Measurements from ENCODE around the gene MRAS.

MRAS gene

GRCh38 chr3:138325990-138326389, 22.4 kb upstream of the MRAS start:
- H3K36me3 ChIP-seq (ENCODE audit: low read length), result no peaks in the 10 kb centered on the region
- no peaks in the 10 kb centered on the region for H3K9me3 ChIP-seq (ENCODE audit: insufficient read depth, low read length)
- H3K4me3 ChIP-seq (ENCODE audit: insufficient read depth, low read length, poor library complexity, severe bottlenecking), result no peak overlapping the region
- no peak overlapping the region for H3K4me2 ChIP-seq (ENCODE audit: low read depth, low read length, poor library complexity, severe bottlenecking)
- H4K20me1 ChIP-seq (ENCODE audit: low read depth, low read length), result no peaks in the 10 kb centered on the region
- H3K27me3 ChIP-seq (ENCODE audit: low read length), result no peaks in the 10 kb centered on the region
- TF ChIP-seq CTCF (IDR thresholded peaks at IDR 0.05; ENCODE audit: insufficient read depth, low read length, poor library complexity, severe bottlenecking) (no peak), EZH2phosphoT487 (conservative IDR thresholded peaks at IDR 0.05; ENCODE audit: low read length) (no peak)
- no peak overlapping the region for H2AFZ ChIP-seq (ENCODE audit: low read depth, low read length, severe bottlenecking)
- H3K9me2 ChIP-seq (replicated peaks; ENCODE audit: insufficient read depth, low read length), result no peaks in the 10 kb centered on the region
- no peaks in the 10 kb centered on the region for H3K79me2 ChIP-seq (ENCODE audit: insufficient read depth, low read length)
- H3K27ac ChIP-seq (ENCODE audit: low read depth, low read length), result no peak overlapping the region
- peaks cover 13% of the 10 kb centered on the region; the same call in 1 of the 2 replicates for H3F3A ChIP-seq (ENCODE audit: insufficient read depth)
- no peak overlapping the region for H3K9ac ChIP-seq (ENCODE audit: low read length)

- no peaks in the 10 kb centered on the region for H3K9me3 ChIP-seq (ENCODE audit: insufficient read depth, low read length)
- H3K9ac ChIP-seq (ENCODE audit: low read length), result no peak overlapping the region
- H3K4me3 ChIP-seq (ENCODE audit: insufficient read depth, low read length, poor library complexity, severe bottlenecking), result no peak overlapping the region
- no peaks in the 10 kb centered on the region for H3K9me2 ChIP-seq (replicated peaks; ENCODE audit: insufficient read depth, low read length)
- no peak for TF ChIP-seq EZH2phosphoT487 (conservative IDR thresholded peaks at IDR 0.05; ENCODE audit: low read length)
- no peak for TF ChIP-seq CTCF (IDR thresholded peaks at IDR 0.05; ENCODE audit: insufficient read depth, low read length, poor library complexity, severe bottlenecking)
- H3K4me2 ChIP-seq (ENCODE audit: low read depth, low read length, poor library complexity, severe bottlenecking), result no peak overlapping the region
- no peaks in the 10 kb centered on the region for H3K36me3 ChIP-seq (ENCODE audit: low read length)
- H3F3A ChIP-seq (ENCODE audit: insufficient read depth), result peaks cover 13% of the 10 kb centered on the region; the same call in 1 of the 2 replicates
- H4K20me1 ChIP-seq (ENCODE audit: low read depth, low read length), result no peaks in the 10 kb centered on the region
- H3K79me2 ChIP-seq (ENCODE audit: insufficient read depth, low read length), result no peaks in the 10 kb centered on the region
- H2AFZ ChIP-seq (ENCODE audit: low read depth, low read length, severe bottlenecking), result no peak overlapping the region
- H3K27ac ChIP-seq (ENCODE audit: low read depth, low read length), result no peak overlapping the region
- H3K27me3 ChIP-seq (ENCODE audit: low read length), result no peaks in the 10 kb centered on the region
These were observed 21.3 kb upstream of the MRAS start for GRCh38 chr3:138326866-138327595.

- no peak overlapping the region for H3K4me2 ChIP-seq (ENCODE audit: low read depth, low read length, poor library complexity, severe bottlenecking)
- no peaks in the 10 kb centered on the region for H3K36me3 ChIP-seq (ENCODE audit: low read length)
- H3K79me2 ChIP-seq (ENCODE audit: insufficient read depth, low read length), result no peaks in the 10 kb centered on the region
- H3K9me3 ChIP-seq (ENCODE audit: insufficient read depth, low read length), result no peaks in the 10 kb centered on the region
- H3F3A ChIP-seq (ENCODE audit: insufficient read depth), result peaks cover 13% of the 10 kb centered on the region; the same call in 1 of the 2 replicates
- no peak overlapping the region for H3K27ac ChIP-seq (ENCODE audit: low read depth, low read length)
- H2AFZ ChIP-seq (ENCODE audit: low read depth, low read length, severe bottlenecking), result no peak overlapping the region
- H4K20me1 ChIP-seq (ENCODE audit: low read depth, low read length), result no peaks in the 10 kb centered on the region
- H3K4me3 ChIP-seq (ENCODE audit: insufficient read depth, low read length, poor library complexity, severe bottlenecking), result no peak overlapping the region
- TF ChIP-seq EZH2phosphoT487 (conservative IDR thresholded peaks at IDR 0.05; ENCODE audit: low read length), result no peak
- no peak overlapping the region for H3K9ac ChIP-seq (ENCODE audit: low read length)
- H3K9me2 ChIP-seq (replicated peaks; ENCODE audit: insufficient read depth, low read length), result no peaks in the 10 kb centered on the region
- H3K27me3 ChIP-seq (ENCODE audit: low read length), result no peaks in the 10 kb centered on the region
These were observed 20.5 kb upstream of the MRAS start for GRCh38 chr3:138327831-138328230.

GRCh38 chr3:138328341-138328740, 20.0 kb upstream of the MRAS start:
- Histone ChIP-seq H3K27me3 (ENCODE audit: low read length) (no peaks in the 10 kb centered on the region), H3K9me2 (replicated peaks; ENCODE audit: insufficient read depth, low read length) (no peaks in the 10 kb centered on the region), H3K27ac (ENCODE audit: low read depth, low read length) (no peak overlapping the region), H3K79me2 (ENCODE audit: insufficient read depth, low read length) (no peaks in the 10 kb centered on the region), H3K4me3 (ENCODE audit: insufficient read depth, low read length, poor library complexity, severe bottlenecking) (no peak overlapping the region), H3K4me2 (ENCODE audit: low read depth, low read length, poor library complexity, severe bottlenecking) (peak overlapping the region; percentile 97), H3K9me3 (ENCODE audit: insufficient read depth, low read length) (no peaks in the 10 kb centered on the region), H3F3A (ENCODE audit: insufficient read depth) (peaks cover 13% of the 10 kb centered on the region; the same call in 1 of the 2 replicates), H2AFZ (ENCODE audit: low read depth, low read length, severe bottlenecking) (peak overlapping the region; percentile 29), H3K9ac (ENCODE audit: low read length) (no peak overlapping the region), H3K36me3 (ENCODE audit: low read length) (no peaks in the 10 kb centered on the region), H4K20me1 (ENCODE audit: low read depth, low read length) (no peaks in the 10 kb centered on the region)
- TF ChIP-seq EZH2phosphoT487 (conservative IDR thresholded peaks at IDR 0.05; ENCODE audit: low read length) (no peak), CTCF (IDR thresholded peaks at IDR 0.05; ENCODE audit: insufficient read depth, low read length, poor library complexity, severe bottlenecking) (peak; percentile 30)

All from SU-DHL-6 (cell line).